Right lobe of liver (tissue), 6 donors: ENCODE results near the gene MECR. TPM values are rescaled to one million over a fixed set of nuclear protein-coding genes. Genes with fewer than 3 reads are reported as not detected.

Experiments
- ATAC-seq, 4 donors: fragments of 200-7000 bp; cut with Tn5 transposase; one replicate each; pipeline ENCODE4 v1.9.1; 2020; ENCODE audit warnings: mild to moderate bottlenecking in 4 of 4, moderate library complexity in 4 of 4
- DNase-seq, 3 donors: peaks; one replicate each; pipeline ENCODE4 v3.0.0-alpha.2; 2020
- H3K27ac ChIP-seq, 3 donors: fragments of 200-600 bp; one replicate each; pipeline ENCODE4 v1.8.0; 2022
- H3K27me3 ChIP-seq, 2 donors: fragments of 200-600 bp; one replicate each; pipeline ENCODE4 v1.8.0; 2022
- H3K36me3 ChIP-seq, 4 donors: fragments of 200-600 bp; sonication (generic) in 1 of 4; one replicate each; pipeline versions ENCODE4 v1.5.1 to v1.8.0; 2017 to 2022; ENCODE audit warnings: control low read depth in 1 of 4
- H3K4me1 ChIP-seq, 4 donors: fragments of 200-600 bp; sonication (generic) in 1 of 4; one replicate each; pipeline versions ENCODE4 v1.5.1 to v1.8.0; 2017 to 2022; ENCODE audit warnings: control low read depth in 1 of 4
- H3K4me3 ChIP-seq, 3 donors: fragments of 200-600 bp; one replicate each; pipeline ENCODE4 v1.8.0; 2022
- H3K9me3 ChIP-seq, 4 donors: fragments of 200-600 bp; sonication (generic) in 1 of 4; one replicate each; pipeline versions ENCODE4 v1.5.1 to v1.8.0; 2017 to 2022; ENCODE audit warnings: control low read depth in 1 of 4
- POLR2A ChIP-seq: fragments of 450-650 bp; IDR thresholded peaks from one replicate; pipeline ENCODE4 v1.6.1; 2017; ENCODE audit warnings: antibody characterized with exemption, mild to moderate bottlenecking
- WGBS: methylation state at CpG from one replicate; pipeline ENCODE4 v1.1.6; 2018; ENCODE audit warnings: low coverage, low lambda C conversion rate; ENCODE audit not compliant: insufficient coverage; ENCODE audit errors: missing lambda C conversion rate; 5-methylcytosine and 5-hydroxymethylcytosine counted together
- intact Hi-C, 2 donors: fragments of 100-400 bp; cut with DNase I; formaldehyde crosslinking; loops; one replicate each; pipeline versions ENCODE4 v1.11.2 to v1.14.1; 2022
- total RNA-seq, 6 experiments: library from RNA; depleted of rRNA in 2 of 6; stranded (reverse); fragments of >200 nt in 2 of 6; fragmentation: NEBNext Ultra II Directional in 3 of 6; extraction: Animal tissue kit (Norgen Biotek cat#: 25700) in 3 of 6; gene quantifications; one replicate each; pipeline versions ENCODE4 v1.1.0 to v1.2.4, GENCODE V29; 2016 to 2023
- TF ChIP-seq, protein P1 (sequence below), 4 donors: fragments of 200-600 bp in 3 of 4; fragments of 450-650 bp in 1 of 4; IDR thresholded peaks; one replicate each; pipeline versions ENCODE4 v1.5.1 to v1.8.0; 2016 to 2022; ENCODE audit warnings: antibody characterized with exemption in 4 of 4, mild to moderate bottlenecking in 2 of 4
- donor health status: DM: no; HTN: yes; CAD: no.
- donor health status: DM: no; HTN: no; CAD: no.
- donor health status: DM: no; HTN: no; CAD: no.
- donor health status: DM: no; HTN: yes; CAD: no.
- donor health status: DM: no; HTN: yes; CAD: no.

Gene MECR
- total RNA-seq, 6 experiments from 2014 or later = 13.1 to 22.1 (median 15.7) TPM

DNA sequence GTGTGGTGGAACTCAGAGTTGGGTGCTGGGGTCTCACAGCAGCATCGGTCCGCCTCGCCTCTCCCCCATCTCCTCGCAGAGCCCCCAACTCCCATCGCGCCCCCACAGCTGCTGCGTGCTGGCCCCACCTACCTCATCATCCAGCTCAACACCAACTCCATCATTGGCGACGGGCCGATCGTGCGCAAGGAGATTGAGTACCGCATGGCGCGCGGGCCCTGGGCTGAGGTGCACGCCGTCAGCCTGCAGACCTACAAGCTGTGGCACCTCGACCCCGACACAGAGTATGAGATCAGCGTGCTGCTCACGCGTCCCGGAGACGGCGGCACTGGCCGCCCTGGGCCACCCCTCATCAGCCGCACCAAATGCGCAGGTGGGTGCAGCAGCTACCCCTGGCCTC lies 29.8 kb upstream of the MECR start:
- no peaks in the 10 kb centered on the region for H3K9me3 ChIP-seq
- no peaks in the 10 kb centered on the region for H3K27me3 ChIP-seq
- no peak overlapping the region for H3K27ac ChIP-seq
- no peak for ATAC-seq
- no peaks in the 10 kb centered on the region for H3K36me3 ChIP-seq
- H3K4me1 ChIP-seq = peaks cover 0 to 18% (median 12%) of the 10 kb centered on the region in 4 donors
- H3K4me3 ChIP-seq = no peak overlapping the region
- intact Hi-C loops = no loop called here
- no peak for TF ChIP-seq POLR2A
- TF ChIP-seq, protein P1, sequence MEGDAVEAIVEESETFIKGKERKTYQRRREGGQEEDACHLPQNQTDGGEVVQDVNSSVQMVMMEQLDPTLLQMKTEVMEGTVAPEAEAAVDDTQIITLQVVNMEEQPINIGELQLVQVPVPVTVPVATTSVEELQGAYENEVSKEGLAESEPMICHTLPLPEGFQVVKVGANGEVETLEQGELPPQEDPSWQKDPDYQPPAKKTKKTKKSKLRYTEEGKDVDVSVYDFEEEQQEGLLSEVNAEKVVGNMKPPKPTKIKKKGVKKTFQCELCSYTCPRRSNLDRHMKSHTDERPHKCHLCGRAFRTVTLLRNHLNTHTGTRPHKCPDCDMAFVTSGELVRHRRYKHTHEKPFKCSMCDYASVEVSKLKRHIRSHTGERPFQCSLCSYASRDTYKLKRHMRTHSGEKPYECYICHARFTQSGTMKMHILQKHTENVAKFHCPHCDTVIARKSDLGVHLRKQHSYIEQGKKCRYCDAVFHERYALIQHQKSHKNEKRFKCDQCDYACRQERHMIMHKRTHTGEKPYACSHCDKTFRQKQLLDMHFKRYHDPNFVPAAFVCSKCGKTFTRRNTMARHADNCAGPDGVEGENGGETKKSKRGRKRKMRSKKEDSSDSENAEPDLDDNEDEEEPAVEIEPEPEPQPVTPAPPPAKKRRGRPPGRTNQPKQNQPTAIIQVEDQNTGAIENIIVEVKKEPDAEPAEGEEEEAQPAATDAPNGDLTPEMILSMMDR (IDR thresholded peaks at IDR 0.05) = no peak
- DNase-seq = no peak
- WGBS = no CpG with 5 or more reads among the region's 29 CpGs

DNA sequence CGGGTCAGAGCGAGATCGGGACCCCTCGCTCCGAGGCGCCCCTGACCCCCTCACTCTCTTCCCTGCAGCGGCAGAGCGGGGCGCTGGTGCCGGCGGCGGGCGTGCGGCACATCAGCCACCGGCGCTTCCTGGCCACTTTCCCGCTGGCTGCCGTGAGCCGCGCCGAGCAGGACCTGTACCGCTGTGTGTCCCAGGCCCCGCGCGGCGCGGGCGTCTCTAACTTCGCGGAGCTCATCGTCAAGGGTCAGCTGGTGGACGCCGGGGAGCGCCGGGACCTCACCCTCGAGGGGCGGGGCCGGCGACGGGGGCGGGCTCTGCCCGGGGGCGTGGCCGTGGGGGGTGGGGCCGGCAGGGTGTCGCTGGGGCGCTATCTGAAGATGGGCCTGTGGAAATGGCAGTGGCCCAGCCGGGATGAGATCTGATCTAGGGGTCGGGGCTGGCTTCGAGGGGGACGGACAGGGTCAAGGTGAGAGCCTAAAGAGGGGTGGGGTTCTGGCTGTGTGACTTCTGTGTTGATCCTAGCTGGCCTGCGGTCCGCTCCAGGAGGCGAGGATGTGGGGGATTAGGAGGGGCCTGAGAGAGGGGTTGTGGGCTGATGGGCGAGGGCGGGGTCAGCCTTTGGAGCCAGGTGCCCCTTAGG lies 29.2 kb upstream of the MECR start:
- Histone ChIP-seq H3K4me3 (peak overlapping the region; percentile 48 to 58 (median 56)), H3K27ac (no peak overlapping the region), H3K36me3 (no peaks in the 10 kb centered on the region), H3K9me3 (no peaks in the 10 kb centered on the region), H3K4me1 (peaks cover 0 to 18% (median 12%) of the 10 kb centered on the region in 4 donors), H3K27me3 (no peaks in the 10 kb centered on the region)
- WGBS = 15% methylated on average over 21 of the region's 56 CpGs
- intact Hi-C loops = no loop called here
- ATAC-seq (peak; percentile 60 to 78 (median 69)), DNase-seq (peak; percentile 68 to 77 (median 76))
- TF ChIP-seq POLR2A = no peak
- TF ChIP-seq, protein P1 (IDR thresholded peaks at IDR 0.05) = no peak

GRCh38 chr1:29258976-29259801 lies 28.5 kb upstream of the MECR start:
- no peaks in the 10 kb centered on the region for H3K36me3 ChIP-seq
- intact Hi-C loops = no loop called here
- TF ChIP-seq, protein P1 (IDR thresholded peaks at IDR 0.05) = no peak
- TF ChIP-seq POLR2A = no peak
- no peaks in the 10 kb centered on the region for H3K27me3 ChIP-seq
- no peaks in the 10 kb centered on the region for H3K9me3 ChIP-seq
- peak; percentile 56 to 68 (median 62) for ATAC-seq
- peak in 2 of 3 donors; percentile 42 to 59 for DNase-seq
- peak overlapping the region in 1 of 3 donors; percentile 20 for H3K27ac ChIP-seq
- peak overlapping the region; percentile 48 to 58 (median 56) for H3K4me3 ChIP-seq
- peaks cover 0 to 18% (median 12%) of the 10 kb centered on the region in 4 donors for H3K4me1 ChIP-seq
- 0% methylated on average over 1 of the region's 38 CpGs for WGBS

GRCh38 chr1:29258189-29258975 lies 27.6 kb upstream of the MECR start:
- intact Hi-C loops = no loop called here
- DNase-seq = peak; percentile 77 to 91 (median 86)
- no peak overlapping the region for H3K4me3 ChIP-seq
- H3K9me3 ChIP-seq = no peaks in the 10 kb centered on the region
- no peak overlapping the region for H3K27ac ChIP-seq
- peaks cover 0 to 18% (median 12%) of the 10 kb centered on the region in 4 donors for H3K4me1 ChIP-seq
- peak; percentile 91 to 94 (median 92) for ATAC-seq
- no peak for TF ChIP-seq POLR2A
- TF ChIP-seq, protein P1 (IDR thresholded peaks at IDR 0.05) = no peak
- no peaks in the 10 kb centered on the region for H3K27me3 ChIP-seq
- 39% methylated on average over 3 of the region's 16 CpGs for WGBS
- H3K36me3 ChIP-seq = no peaks in the 10 kb centered on the region
